Stimulated activated CD4-positive, alpha-beta T cell treated with anti-CD3 and anti-CD28 coated beads, Interleukin-15, amount 100 ng/mL, for 48 hours (primary cell): Measurements from ENCODE around the gene ARF5.
"Not testable (repeated sequence)": the region's sequence is repeated elsewhere in the genome, so short reads cannot be mapped to it uniquely, and the experiment has no call there.

Experiments used
- DNase-seq, 2 donors: peaks; one replicate each; pipeline ENCODE4 v3.0.0-alpha.2; 2020; ENCODE audit warnings: low read depth in 2 of 2

The ARF5 gene

DNA sequence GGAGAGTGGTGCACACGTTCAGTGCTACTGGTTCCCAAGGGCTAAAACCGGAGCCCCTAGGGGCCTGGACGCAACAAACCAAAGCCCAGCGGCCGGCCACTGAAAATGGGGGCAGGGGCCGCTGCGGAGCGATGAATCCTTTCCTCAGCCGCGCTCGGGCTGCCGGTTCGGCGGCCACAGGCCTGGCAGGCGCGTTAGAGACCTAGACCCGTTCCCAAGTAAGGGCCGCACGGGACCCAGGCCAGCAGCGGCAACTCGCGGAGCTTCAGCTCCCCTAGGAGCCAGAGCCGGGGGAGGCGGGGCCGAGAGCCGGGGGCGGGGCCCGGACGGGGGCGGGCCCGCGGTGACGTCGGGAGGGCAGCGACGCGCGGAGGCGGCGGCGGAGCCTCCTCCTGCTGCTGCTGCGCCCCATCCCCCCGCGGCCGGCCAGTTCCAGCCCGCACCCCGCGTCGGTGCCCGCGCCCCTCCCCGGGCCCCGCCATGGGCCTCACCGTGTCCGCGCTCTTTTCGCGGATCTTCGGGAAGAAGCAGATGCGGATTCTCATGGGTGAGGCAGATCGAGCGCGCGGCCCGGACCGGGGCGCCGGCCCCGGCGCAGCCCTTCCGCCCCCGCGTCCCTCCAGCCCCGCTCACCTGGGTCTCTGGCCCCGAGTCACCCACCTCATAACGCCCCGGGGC lies at the start of gene ARF5:
ARF5 (plus strand) TSS at position 393 of the 678 bp plus-strand sequence; CDS start at position 481, 88 bp downstream.
- peak; percentile 56 to 85 for DNase-seq

DNA sequence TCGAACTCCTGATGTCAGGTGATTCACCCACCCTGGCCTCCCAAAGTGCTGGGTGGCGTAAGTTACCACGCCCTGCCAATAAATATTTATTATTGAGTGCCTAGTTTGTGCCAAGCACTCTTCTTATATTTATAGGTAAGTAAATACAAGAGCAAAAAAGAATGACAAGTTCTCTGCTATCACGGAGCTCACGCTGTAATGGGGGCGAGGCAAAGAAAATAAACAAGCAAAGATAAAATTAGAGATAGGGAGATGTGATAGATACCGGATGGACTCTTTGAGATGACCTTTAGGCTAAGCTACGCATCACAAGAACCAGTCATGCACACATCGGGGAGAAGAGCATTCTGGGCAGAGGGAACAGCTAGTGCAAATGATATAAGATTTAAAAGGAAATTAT lies 49.1 kb upstream of the ARF5 start:
- DNase-seq = no peak

DNA sequence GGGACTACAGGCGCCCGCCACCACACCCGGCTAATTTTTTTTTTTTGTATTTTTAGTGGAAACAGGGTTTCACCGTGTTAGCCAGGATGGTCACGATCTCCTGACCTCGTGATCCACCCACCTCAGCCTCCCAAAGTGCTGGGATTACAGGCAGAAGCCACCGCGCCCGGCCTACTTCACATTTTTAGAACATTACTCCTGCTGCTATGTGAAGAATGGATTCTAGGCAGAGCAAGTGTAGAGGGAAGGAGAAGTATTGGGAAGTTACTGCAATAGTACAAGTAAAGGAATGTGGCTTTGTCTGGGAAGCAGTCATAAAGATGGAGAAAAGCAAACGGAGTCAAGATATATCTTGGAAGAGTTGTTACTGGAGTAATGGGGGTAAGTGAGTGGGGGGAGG lies 47.8 kb upstream of the ARF5 start:
- DNase-seq = not testable (repeated sequence)

DNA sequence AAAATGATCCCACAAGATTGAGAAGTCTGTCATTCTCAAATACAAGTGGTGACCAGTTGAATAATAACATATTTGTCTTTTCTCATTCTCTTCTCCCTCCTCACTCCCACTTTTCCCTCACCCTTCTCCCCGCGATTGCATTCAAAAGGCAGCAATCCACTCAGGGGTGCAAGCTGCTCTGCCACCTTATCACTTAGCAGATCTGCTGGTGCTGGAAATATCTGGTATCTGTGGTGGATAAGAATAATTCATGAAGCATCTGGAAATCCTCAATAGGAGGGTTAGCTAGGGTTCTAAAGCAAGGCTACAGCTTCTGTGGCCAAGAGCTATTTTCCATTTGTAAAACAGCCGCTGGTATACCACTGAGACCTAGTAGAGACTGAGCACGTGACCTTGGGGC lies 46.7 kb upstream of the ARF5 start:
- no peak for DNase-seq

DNA sequence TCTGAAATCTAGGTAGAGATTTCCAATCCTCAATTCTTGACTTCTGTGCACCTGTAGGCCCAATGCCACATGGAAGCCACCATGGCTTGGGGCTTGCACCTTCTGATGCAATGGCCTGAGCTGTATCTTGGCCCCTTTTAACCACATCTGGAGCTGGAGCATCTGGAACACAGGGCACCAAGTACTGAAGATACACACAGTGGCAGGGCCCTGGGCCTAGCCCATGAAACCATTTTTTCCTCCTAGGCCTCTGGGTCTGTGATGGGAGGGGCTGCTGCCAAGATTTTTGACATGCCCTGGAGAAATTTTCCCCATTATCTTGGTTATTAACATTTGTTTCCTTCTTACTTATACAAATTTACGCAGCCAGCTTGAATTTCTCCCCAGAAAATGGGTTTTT lies 41.9 kb upstream of the ARF5 start:
- no peak for DNase-seq

GRCh38 chr7:127550247-127550646 lies 38.0 kb upstream of the ARF5 start:
- DNase-seq = no peak

DNA sequence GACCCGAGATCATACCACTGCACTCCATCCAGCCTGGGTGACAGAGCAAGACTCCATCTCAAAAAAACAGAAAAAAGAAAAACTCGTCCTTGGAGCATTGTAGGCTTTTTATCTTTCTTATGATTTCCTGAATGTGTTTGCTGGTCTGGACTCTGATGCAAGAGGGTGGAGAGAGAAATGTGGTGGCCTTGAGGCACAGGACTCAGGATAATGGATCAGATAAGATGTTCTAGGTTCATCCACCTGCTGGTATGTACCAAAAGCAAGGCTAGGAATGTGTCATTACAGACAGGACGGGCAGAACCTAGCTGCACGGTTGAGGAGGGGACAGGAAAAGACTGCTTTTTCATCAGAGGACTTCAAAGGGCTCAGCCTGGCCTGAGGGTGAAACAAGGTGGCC lies 36.3 kb upstream of the ARF5 start:
- DNase-seq = no peak

GRCh38 chr7:127556404-127556803 lies 31.8 kb upstream of the ARF5 start:
- DNase-seq = no peak

DNA sequence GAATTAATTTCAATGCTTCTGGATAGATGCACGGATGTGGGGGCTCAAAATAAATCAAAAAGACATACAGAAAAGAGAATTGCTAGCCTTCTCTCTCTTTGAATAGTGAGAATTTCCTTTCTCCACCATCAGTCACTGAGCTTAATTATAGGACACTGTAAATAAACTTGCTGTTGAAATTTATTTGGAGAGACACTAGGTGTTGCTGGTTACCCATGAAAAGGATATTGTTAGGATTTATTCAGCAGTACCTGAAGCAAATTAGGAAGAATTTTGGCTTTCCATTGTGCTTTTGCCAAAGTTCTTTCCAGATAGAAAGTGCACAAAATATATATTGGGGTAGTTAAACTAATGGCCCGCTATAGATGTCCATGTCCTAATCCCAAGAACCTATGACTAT lies 30.4 kb upstream of the ARF5 start:
- no peak for DNase-seq

GRCh38 chr7:127566242-127566641 lies 22.0 kb upstream of the ARF5 start:
- no peak for DNase-seq

DNA sequence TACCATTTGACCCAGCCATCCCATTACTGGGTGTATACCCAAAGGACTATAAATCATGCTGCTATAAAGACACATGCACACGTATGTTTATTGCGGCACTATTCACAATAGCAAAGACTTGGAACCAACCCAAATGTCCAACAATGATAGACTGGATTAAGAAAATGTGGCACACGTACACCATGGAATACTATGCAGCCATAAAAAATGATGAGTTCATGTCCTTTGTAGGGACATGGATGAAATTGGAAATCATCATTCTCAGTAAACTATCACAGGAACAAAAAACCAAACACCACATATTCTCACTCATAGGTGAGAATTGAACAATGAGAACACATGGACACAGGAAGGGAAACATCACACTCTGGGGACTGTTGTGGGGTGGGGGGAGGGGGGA lies 20.2 kb upstream of the ARF5 start:
- DNase-seq = not testable (repeated sequence)

DNA sequence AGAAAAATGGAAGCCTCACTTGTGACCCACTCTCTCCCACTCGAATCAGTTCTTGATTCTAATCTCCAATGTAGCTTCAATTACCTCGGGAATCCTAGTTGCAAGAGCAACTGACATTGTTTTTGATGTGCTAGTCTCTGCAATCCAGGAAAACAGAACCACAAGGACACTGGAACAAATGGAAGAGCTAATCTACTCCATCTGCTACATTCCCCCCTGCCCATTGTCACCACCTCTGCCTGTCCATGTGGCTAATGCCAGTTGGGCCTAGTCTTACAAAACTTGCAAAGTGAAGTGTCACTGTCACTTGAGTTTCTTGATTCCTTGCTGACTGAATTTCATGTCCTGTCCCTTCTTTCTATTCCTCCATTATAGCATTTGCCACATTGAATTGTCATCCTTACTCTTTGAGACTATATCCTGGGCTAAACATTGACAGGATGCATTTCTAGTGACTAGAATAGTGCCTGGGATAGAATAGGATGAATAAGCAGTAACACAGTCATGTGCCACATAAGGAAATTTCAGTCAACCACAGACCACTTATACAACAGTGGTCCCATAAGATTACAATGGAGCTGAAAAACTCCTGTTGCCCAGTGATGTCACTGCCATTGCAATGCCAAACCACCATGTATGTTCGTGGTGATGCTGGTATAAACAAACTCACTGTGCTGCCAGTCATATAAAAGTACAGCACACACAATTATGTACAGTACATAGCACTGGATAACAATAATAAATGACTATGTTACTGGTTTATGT lies 16.3 kb upstream of the ARF5 start:
- no peak for DNase-seq

DNA sequence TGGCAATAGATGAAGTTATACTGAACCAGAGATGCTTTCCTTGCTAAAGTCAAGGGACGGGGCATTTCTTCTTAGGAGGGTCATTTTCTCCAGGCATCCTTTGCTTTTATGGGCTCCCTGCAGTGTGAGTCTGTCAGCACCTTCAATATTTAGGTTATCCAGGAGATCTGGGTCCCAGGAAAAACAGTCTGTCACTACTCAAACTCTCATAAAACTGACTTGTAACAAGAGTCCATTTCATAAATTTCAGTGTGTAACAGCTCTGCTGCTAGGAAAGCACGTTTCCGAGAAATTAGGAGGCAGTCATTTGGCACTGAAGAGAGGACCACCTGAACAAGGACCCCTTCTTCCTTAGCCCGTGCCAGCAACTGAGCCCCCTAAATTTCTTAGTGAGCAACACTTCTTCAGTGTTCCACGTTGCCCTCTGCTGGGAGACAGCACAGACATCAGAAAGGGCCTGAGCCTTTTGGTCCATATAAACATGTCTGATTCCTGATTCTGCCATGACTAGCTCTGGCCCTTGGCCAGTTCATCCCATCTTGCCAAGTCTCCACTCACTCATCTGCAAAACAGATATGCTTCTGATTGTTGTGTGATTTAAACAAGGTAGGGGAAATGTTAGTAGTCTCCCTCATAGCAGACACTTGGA lies 10.1 kb upstream of the ARF5 start:
- no peak for DNase-seq

DNA sequence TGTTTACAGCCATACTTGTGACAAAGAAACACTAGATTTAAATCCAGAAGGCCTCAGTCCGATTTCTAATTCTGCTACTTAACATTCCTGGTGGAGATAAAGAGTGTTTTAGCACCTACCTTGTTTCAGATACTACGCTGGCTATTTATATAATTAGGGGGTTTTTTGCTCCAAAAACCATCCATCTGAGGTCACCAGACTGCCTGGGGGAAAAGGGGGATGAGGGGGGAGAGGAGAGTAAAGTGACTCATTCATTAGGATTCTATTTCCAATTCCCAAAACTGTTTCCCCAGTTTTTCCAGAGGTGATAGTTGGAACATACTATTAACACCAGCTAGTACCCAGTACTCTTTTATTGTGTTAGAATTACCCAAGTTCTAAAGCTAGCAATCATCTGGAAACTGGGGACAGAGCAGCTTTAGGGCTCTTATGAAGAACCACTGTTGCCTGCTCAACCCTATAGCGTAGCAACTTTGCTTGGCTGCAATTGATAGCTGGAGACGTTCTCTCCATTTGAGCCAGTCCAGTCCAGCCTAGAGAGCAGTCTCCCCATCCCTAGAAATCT lies 9.4 kb upstream of the ARF5 start:
- no peak for DNase-seq

GRCh38 chr7:127580612-127581011 lies 7.6 kb upstream of the ARF5 start:
- DNase-seq = no peak

DNA sequence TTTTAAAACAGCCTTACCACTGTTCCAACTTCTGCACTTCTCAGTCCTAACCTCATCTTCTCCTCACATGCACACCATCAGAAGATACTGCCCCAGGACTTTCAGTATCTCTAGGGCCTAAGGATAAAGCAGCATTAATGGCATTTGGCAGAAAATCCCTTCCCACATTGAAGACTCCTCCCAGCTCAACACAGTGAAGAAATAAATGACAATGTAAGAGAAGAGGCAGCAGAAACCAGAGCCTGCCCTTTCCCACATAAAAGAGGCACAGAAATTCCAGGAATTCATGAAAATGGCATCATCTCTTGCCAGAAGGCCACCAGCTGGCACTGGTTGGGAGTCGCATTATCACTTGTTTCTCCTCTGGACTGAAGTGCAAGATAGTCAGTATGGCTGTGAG lies 6.5 kb upstream of the ARF5 start:
- DNase-seq = no peak

DNA sequence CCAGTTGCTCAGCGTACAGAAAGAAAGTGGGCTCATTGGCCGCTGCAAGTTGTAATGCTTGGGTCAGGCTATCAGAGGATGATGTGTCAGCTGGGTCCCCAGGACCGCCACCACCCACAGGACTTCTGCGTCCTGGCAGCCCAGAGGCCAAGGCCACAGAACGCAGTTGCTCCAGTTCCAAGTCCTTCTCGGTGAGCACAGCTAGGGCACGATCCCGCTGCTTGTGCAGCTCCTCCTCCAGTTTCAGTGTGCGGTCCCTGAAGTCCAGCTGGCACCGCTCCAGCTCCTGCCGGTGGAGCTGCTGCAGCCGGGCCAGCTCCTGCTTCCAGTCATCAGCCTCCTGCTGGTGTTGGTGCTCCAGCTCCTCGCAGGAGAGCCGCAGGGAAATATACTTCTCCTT lies 5.8 kb upstream of the ARF5 start:
- no peak for DNase-seq

DNA sequence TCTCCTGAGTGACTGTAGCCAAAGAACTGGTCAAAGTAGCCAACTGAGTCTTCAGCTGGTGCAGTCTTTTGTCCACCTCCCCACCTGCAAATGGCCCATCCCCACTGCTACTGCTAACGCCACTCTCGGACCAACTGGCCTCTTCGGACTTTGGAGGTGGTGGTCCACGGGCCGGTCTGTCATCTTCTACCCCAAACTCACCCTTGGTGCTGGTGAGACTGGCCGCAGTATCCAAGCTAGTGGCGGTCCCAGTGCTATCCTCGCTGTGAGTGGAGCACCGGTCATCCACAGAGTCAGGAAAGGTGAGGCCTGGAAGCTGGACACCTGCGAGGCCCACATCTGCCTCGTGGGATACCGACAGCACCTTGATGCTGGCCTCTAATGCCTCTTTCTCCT lies 3.6 kb upstream of the ARF5 start:
- DNase-seq = no peak

DNA sequence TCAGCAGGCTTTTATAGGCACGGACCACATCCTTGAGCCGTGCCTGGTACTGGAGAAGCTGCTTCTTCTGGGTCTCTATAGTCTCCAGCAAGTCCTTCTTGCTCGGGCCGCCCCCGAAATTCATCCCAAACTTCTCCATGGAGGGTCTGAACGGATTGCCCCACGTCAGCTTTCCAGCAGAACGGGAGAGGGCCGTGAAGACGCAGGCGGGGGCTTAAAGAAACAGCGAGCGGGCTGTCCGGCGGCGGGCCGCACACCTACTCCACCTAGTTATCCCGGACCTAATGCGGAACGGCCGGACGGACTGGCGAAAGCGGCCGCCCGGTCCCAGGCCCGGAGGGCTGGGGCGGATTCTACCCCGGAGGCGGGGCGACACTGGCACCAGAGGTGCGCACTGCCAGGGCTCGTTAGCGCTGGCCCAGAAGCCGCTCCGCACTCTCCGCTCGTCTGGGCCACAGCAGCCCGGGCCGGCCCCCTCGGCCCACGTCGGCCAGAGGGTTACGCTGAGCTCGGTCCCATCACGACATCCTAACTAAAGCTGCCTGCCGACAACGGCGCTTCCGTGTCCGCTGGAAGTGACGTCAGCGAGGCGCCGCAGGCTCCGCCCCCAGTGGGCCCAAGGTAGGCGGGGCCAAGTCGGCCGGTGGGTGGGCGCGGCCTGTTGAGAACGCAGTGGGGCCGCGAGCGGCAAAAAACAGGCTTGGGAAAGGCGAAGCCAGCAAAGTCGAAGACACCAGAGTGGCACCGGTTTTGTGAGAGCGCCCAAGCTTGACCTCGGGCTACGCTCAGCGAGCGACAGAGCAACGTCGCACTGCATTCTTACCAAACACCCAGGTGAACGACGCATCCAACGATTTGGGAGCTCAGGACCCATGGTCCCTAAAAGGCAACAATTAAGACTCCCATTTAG lies 2.9 kb upstream of the ARF5 start, which contains the start of gene GCC1:
GCC1 (minus strand) TSS at position 553 of the 910 bp plus-strand sequence; CDS start at position 139, 414 bp downstream.
- DNase-seq = peak; percentile 83 to 91

DNA sequence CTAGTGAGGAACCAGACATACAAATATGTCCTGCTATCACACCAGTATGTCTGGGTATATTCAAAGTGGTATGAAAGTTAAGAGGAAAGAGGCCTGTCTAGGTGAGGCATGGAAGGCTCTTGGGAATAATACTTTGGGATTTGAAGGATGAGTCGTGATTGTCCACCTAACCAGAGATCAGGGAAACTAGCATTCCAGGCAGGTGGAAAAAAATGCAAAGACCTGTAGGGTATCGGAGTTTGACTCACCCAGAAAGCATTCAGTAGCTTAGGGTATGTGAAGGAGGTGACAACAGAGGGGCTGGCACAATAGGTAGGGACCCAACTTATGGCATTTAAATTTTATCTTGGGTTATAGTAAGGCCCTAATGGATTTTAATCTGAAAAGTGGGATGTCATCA lies 1.9 kb upstream of the ARF5 start:
- DNase-seq = no peak

DNA sequence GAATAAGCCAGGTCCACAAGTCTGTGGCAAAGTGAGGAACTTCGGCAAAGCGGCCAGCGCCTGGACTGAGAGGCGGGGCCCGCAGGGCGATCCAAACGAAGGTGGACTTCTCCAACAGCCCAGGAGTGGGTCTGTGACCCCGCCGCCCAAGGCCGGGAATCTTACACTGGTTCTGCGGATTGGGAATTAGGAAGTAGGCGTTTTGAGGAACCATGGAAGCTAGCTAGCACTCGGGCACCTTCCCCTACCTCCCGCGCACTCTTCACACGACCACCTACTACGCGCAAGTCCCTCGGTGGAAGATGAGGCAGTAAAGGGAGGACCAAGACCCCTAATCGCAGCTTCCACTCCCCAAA lies 570 bp upstream of the ARF5 start:
- no peak for DNase-seq
